ENCODE data around the gene DAPK1. TPM values are rescaled to one million over a fixed set of nuclear protein-coding genes. Genes with fewer than 3 reads are reported as not detected.

Gene DAPK1
- total and polyA plus RNA-seq, 10 of the 15 experiments (the other 5 are each of a cell fraction or from before 2014, with no cell fraction given), result 8.2 to 94.7 (median 51.6) TPM

GRCh38 chr9:87703636-87704276 lies 206.1 kb downstream of the DAPK1 start:
- in situ Hi-C loops (cut with MboI), result no loop called here
- ATAC-seq, result no peak
- Histone ChIP-seq H2AFZ (ENCODE audit: control insufficient read depth, low read depth, low read length) (no peak overlapping the region), H4K20me1 (ENCODE audit: control insufficient read depth, insufficient read depth) (no peaks in the 10 kb centered on the region), H3K4me3 (no peak overlapping the region), H3K79me2 (ENCODE audit: control insufficient read depth, insufficient read depth, low read length) (no peaks in the 10 kb centered on the region), H3K36me3 (ENCODE audit: control insufficient read depth in 2 of 2, insufficient read depth in 2 of 2, low read length in 1 of 2) (peaks cover 7 to 15% of the 10 kb centered on the region in 2 experiments), H3K9me3 (replicated peaks; ENCODE audit: control insufficient read depth, insufficient read depth, low read length) (no peaks in the 10 kb centered on the region), H3K9ac (ENCODE audit: control insufficient read depth, insufficient read depth, low read length) (no peak overlapping the region), H3K27ac (ENCODE audit: control insufficient read depth, insufficient read depth) (no peak overlapping the region), H3K27me3 (replicated peaks in 1 of 2; ENCODE audit: control insufficient read depth in 2 of 2, insufficient read depth in 2 of 2, low read length in 1 of 2) (no peaks in the 10 kb centered on the region), H3K4me1 (ENCODE audit: control insufficient read depth, insufficient read depth, low read length) (peaks cover 7% of the 10 kb centered on the region), H3K4me2 (ENCODE audit: control insufficient read depth, insufficient read depth) (no peak overlapping the region)
- POLR2A ChIA-PET, result no interaction called here
- SMC1A ChIA-PET (ENCODE audit: uncharacterized antibody, unreplicated experiment), result no interaction called here
- TF ChIP-seq MEF2B (IDR thresholded peaks at IDR 0.05; ENCODE audit: partially characterized antibody, poor library complexity, severe bottlenecking), result no peak
- TF ChIP-seq ZNF24 (IDR thresholded peaks at IDR 0.05), result no peak
- TF ChIP-seq NKRF (conservative IDR thresholded peaks at IDR 0.05), result no peak
- no peak for TF ChIP-seq EP300 (IDR thresholded peaks at IDR 0.05; ENCODE audit: borderline replicate concordance in 1 of 2, control insufficient read depth in 1 of 2, low read depth in 2 of 2, low read length in 2 of 2)
- TF ChIP-seq KDM1A (IDR thresholded peaks at IDR 0.05; ENCODE audit: borderline replicate concordance), result no peak
- TF ChIP-seq CREB1 (IDR thresholded peaks at IDR 0.05; ENCODE audit: low read depth), result no peak
- TF ChIP-seq YBX1 (IDR thresholded peaks at IDR 0.05), result no peak
- no peak for TF ChIP-seq MTA2 (IDR thresholded peaks at IDR 0.05; ENCODE audit: low read depth)
- RAD21 ChIA-PET (ENCODE audit: unreplicated experiment), result no interaction called here
- WGBS (ENCODE audit: insufficient coverage, insufficient replicate concordance, low lambda C conversion rate, missing lambda C conversion rate), result 77% methylated on average over 7 of the region's 7 CpGs
- no TSS peak for BruUV-seq (replicated peaks)
- CTCF ChIA-PET, result no interaction called here
- no peak for FAIRE-seq
- DNase-seq (ENCODE audit: low read depth, low spot score), result no peak
- intact Hi-C loops (cut with micrococcal nuclease; ENCODE audit: unreplicated experiment), result no loop called here
